Esophagus squamous epithelium (tissue), 5 donors: Measurements from ENCODE around the gene ST7. TPM values are rescaled to one million over a fixed set of nuclear protein-coding genes. Genes with fewer than 3 reads are reported as not detected.

Source experiments
- DNase-seq: peaks from one replicate; lab custom pipeline; 2025; lab: John Stamatoyannopoulos, UW
- H3K27ac ChIP-seq, 4 donors: fragments of 200-600 bp; sonication (generic); one replicate each; pipeline ENCODE4 v1.5.1; 2016 to 2019; ENCODE audit warnings: mild to moderate bottlenecking in 1 of 4
- H3K27me3 ChIP-seq, 4 donors: fragments of 200-600 bp; sonication (generic); 1 replicate in 3 of 4; 2 replicates in 1 of 4; pipeline versions ENCODE4 v1.5.1 to v1.6.0; 2017 to 2021; ENCODE audit warnings: antibody characterized with exemption in 1 of 4
- H3K36me3 ChIP-seq, 3 donors: fragments of 200-600 bp; sonication (generic); one replicate each; pipeline ENCODE4 v1.5.1; 2016 to 2019
- H3K4me1 ChIP-seq, 3 donors: fragments of 200-600 bp; sonication (generic); one replicate each; pipeline ENCODE4 v1.5.1; 2017 to 2019
- H3K4me3 ChIP-seq, 4 donors: fragments of 200-600 bp; sonication (generic); 1 replicate in 3 of 4; 2 replicates in 1 of 4; pipeline ENCODE4 v1.5.1; 2016 to 2019; ENCODE audit warnings: mild to moderate bottlenecking in 2 of 4, moderate library complexity in 1 of 4
- H3K9me3 ChIP-seq, 3 donors: fragments of 200-600 bp; sonication (generic); one replicate each; pipeline ENCODE4 v1.5.1; 2016 to 2019
- CTCF ChIP-seq, 6 experiments: fragments of 450-650 bp in 4 of 6; fragments of 200-600 bp in 2 of 6; sonication (generic) in 2 of 6; IDR thresholded peaks; one replicate each; pipeline ENCODE4 v1.5.1; 2016 to 2019; ENCODE audit warnings: antibody characterized with exemption in 6 of 6, mild to moderate bottlenecking in 4 of 6, moderate library complexity in 4 of 6
- POLR2A ChIP-seq, 4 donors: fragments of 450-650 bp; IDR thresholded peaks; one replicate each; pipeline ENCODE4 v1.6.1; 2017; ENCODE audit warnings: antibody characterized with exemption in 4 of 4, mild to moderate bottlenecking in 4 of 4, moderate library complexity in 3 of 4
- WGBS, 2 donors: methylation state at CpG; one replicate each; pipeline ENCODE4 v1.1.5; 2018; 5-methylcytosine and 5-hydroxymethylcytosine counted together
- intact Hi-C: fragments of 100-400 bp; cut with DNase I; formaldehyde crosslinking; loops from one replicate; pipeline ENCODE4 v1.15.0; 2022
- total RNA-seq, 4 donors: library from RNA; depleted of rRNA; stranded (reverse); fragments of >200 nt; gene quantifications; one replicate each; pipeline ENCODE4 v1.1.0, GENCODE V29; 2016
- donor health status: DM: yes; HTN: yes; CAD: no.

Gene ST7
- total RNA-seq, 4 donors from 2014 or later = 12.9 to 18.0 (median 15.3) TPM

GRCh38 chr7:117012284-117012683 is 59.0 kb downstream of the ST7 start:
- intact Hi-C loops = no loop called here
- no peak for TF ChIP-seq CTCF (IDR thresholded peaks at IDR 0.05)
- TF ChIP-seq POLR2A (IDR thresholded peaks at IDR 0.05) = no peak
- 66 to 71% methylated on average over 2 of the region's 2 CpGs for WGBS, 2 donors
- Histone ChIP-seq H3K9me3 (no peaks in the 10 kb centered on the region), H3K4me1 (peaks cover 3 to 21% (median 4%) of the 10 kb centered on the region in 3 donors), H3K4me3 (no peak overlapping the region), H3K27me3 (no peaks in the 10 kb centered on the region), H3K36me3 (no peaks in the 10 kb centered on the region), H3K27ac (no peak overlapping the region)
- DNase-seq = no peak

- Histone ChIP-seq H3K4me3 (no peak overlapping the region), H3K27me3 (no peaks in the 10 kb centered on the region), H3K27ac (no peak overlapping the region), H3K36me3 (no peaks in the 10 kb centered on the region), H3K4me1 (peaks cover 3 to 21% (median 4%) of the 10 kb centered on the region in 3 donors), H3K9me3 (no peaks in the 10 kb centered on the region)
- intact Hi-C loops = no loop called here
- WGBS, 2 donors = 66 to 75% methylated on average over 1 of the region's 1 CpG
- no peak for DNase-seq
- TF ChIP-seq CTCF (IDR thresholded peaks at IDR 0.05) = peak in 3 of 6 experiments; percentile 9 to 46 (median 28)
- no peak for TF ChIP-seq POLR2A (IDR thresholded peaks at IDR 0.05)
Observed at GRCh38 chr7:117012696-117013095, 59.4 kb downstream of the ST7 start.

- Histone ChIP-seq H3K27ac (peak overlapping the region in 1 of 4 donors; percentile 3), H3K36me3 (no peaks in the 10 kb centered on the region), H3K4me1 (peaks cover under 1 to 24% (median 4%) of the 10 kb centered on the region in 3 donors), H3K27me3 (no peaks in the 10 kb centered on the region), H3K4me3 (peak overlapping the region in 1 of 4 donors; percentile 46), H3K9me3 (no peaks in the 10 kb centered on the region)
- intact Hi-C loops = no loop called here
- no peak for DNase-seq
- 78 to 83% methylated on average over 2 of the region's 2 CpGs for WGBS, 2 donors
- TF ChIP-seq POLR2A (IDR thresholded peaks at IDR 0.05) = no peak
- TF ChIP-seq CTCF (IDR thresholded peaks at IDR 0.05) = no peak
Observed at GRCh38 chr7:117014099-117014656, 60.9 kb downstream of the ST7 start.

GRCh38 chr7:117014673-117015133 is 61.4 kb downstream of the ST7 start:
- no peak for TF ChIP-seq CTCF (IDR thresholded peaks at IDR 0.05)
- no peak for TF ChIP-seq POLR2A (IDR thresholded peaks at IDR 0.05)
- H3K4me3 ChIP-seq = peak overlapping the region in 1 of 4 donors; percentile 46
- H3K9me3 ChIP-seq = no peaks in the 10 kb centered on the region
- peaks cover 0 to 30% (median 4%) of the 10 kb centered on the region in 3 donors for H3K4me1 ChIP-seq
- no peak for DNase-seq
- peak overlapping the region in 1 of 4 donors; percentile 3 for H3K27ac ChIP-seq
- 7 to 9% methylated on average over 6 of the region's 6 CpGs for WGBS, 2 donors
- intact Hi-C loops = no loop called here
- H3K27me3 ChIP-seq = no peaks in the 10 kb centered on the region
- no peaks in the 10 kb centered on the region for H3K36me3 ChIP-seq

GRCh38 chr7:117015258-117016184 is 62.2 kb downstream of the ST7 start:
- no peak overlapping the region for H3K27ac ChIP-seq
- intact Hi-C loops = no loop called here
- 56 to 75% methylated on average over 4 of the region's 4 CpGs for WGBS, 2 donors
- H3K4me1 ChIP-seq = peaks cover 3 to 38% (median 4%) of the 10 kb centered on the region in 3 donors
- no peaks in the 10 kb centered on the region for H3K27me3 ChIP-seq
- H3K9me3 ChIP-seq = no peaks in the 10 kb centered on the region
- H3K36me3 ChIP-seq = no peaks in the 10 kb centered on the region
- TF ChIP-seq POLR2A (IDR thresholded peaks at IDR 0.05) (no peak), CTCF (IDR thresholded peaks at IDR 0.05) (no peak)
- no peak overlapping the region for H3K4me3 ChIP-seq
- DNase-seq = no peak
